OCI-LY1 (cell line): ENCODE results near the gene TAC4.

Experiments used
- H2AFZ ChIP-seq: fragments of 200-600 bp; sonication (generic), shearing (Covaris generic); 2 replicates; pipeline ENCODE4 v1.6.0; 2014; ENCODE audit warnings: antibody characterized with exemption, mild to moderate bottlenecking, low read length
- H3F3A ChIP-seq: fragments of 200-600 bp; sonication (generic), shearing (Covaris generic); 2 replicates; pipeline ENCODE4 v1.6.0; 2014; ENCODE audit warnings: mild to moderate bottlenecking, antibody characterized with exemption, low read length, moderate library complexity; ENCODE audit not compliant: insufficient read depth
- H3K27ac ChIP-seq: fragments of 200-600 bp; sonication (generic); 2 replicates; pipeline ENCODE4 v1.5.1; 2014; ENCODE audit warnings: low read length, mixed run types, mild to moderate bottlenecking, low read depth; ENCODE audit not compliant: poor library complexity, severe bottlenecking
- H3K27me3 ChIP-seq: fragments of 200-600 bp; sonication (generic); 2 replicates; pipeline ENCODE4 v1.6.0; 2014; ENCODE audit warnings: antibody characterized with exemption, mild to moderate bottlenecking, low read length, moderate library complexity; ENCODE audit not compliant: insufficient read depth
- H3K36me3 ChIP-seq: fragments of 200-600 bp; sonication (generic); 2 replicates; pipeline ENCODE4 v1.6.1; 2014; ENCODE audit warnings: mild to moderate bottlenecking, antibody characterized with exemption, low read length, moderate library complexity, mixed read lengths; ENCODE audit not compliant: insufficient read depth
- H3K4me1 ChIP-seq: fragments of 200-600 bp; sonication (generic); 2 replicates; pipeline ENCODE4 v1.5.1; 2014; ENCODE audit warnings: mild to moderate bottlenecking, low read length, moderate library complexity; ENCODE audit not compliant: insufficient read depth, severe bottlenecking
- H3K4me2 ChIP-seq: fragments of 200-600 bp; sonication (generic), shearing (Covaris generic); 2 replicates; pipeline ENCODE4 v1.6.1; 2014; ENCODE audit warnings: low read length
- H3K4me3 ChIP-seq: fragments of 200-600 bp; sonication (generic); 2 replicates; pipeline ENCODE4 v1.5.1; 2014; ENCODE audit warnings: low read length, low read depth, mild to moderate bottlenecking, mixed read lengths; ENCODE audit not compliant: poor library complexity, severe bottlenecking
- H3K79me2 ChIP-seq: fragments of 200-600 bp; shearing (Covaris generic); 2 replicates; pipeline ENCODE4 v1.6.1; 2016; ENCODE audit warnings: mixed run types, low read length, mixed read lengths; ENCODE audit not compliant: insufficient read depth
- H3K9ac ChIP-seq: fragments of 200-600 bp; sonication (generic), shearing (Covaris generic); 2 replicates; pipeline ENCODE4 v1.6.1; 2014; ENCODE audit warnings: mild to moderate bottlenecking, low read length, mixed read lengths
- H3K9me2 ChIP-seq: fragments of 200-600 bp; sonication (generic), shearing (Covaris generic); 2 replicates; pipeline ENCODE4 v1.6.1; 2014; ENCODE audit warnings: low read depth, mild to moderate bottlenecking, low read length, mixed read lengths
- H3K9me3 ChIP-seq: fragments of 200-600 bp; shearing (Covaris generic); 2 replicates; pipeline ENCODE4 v1.6.1; 2014; ENCODE audit warnings: low read length, mixed read lengths
- H4K20me1 ChIP-seq: fragments of 200-600 bp; sonication (generic), shearing (Covaris generic); 2 replicates; pipeline ENCODE4 v1.6.0; 2016; ENCODE audit warnings: mild to moderate bottlenecking, low read length; ENCODE audit not compliant: insufficient read depth
- EZH2 ChIP-seq: fragments of 200-600 bp; sonication (generic), shearing (Covaris generic); IDR thresholded peaks from 2 replicates; pipeline ENCODE4 v1.8.0; 2017; ENCODE audit warnings: borderline replicate concordance, mixed run types, mild to moderate bottlenecking, antibody characterized with exemption, low read length, moderate library complexity, mixed read lengths
- TF ChIP-seq, protein P1 (sequence below): fragments of 200-600 bp; sonication (generic), shearing (Covaris generic); IDR thresholded peaks from 2 replicates; pipeline ENCODE4 v1.5.1; 2017; ENCODE audit warnings: mild to moderate bottlenecking, antibody characterized with exemption, low read length, moderate library complexity, mixed read lengths

Gene TAC4

DNA sequence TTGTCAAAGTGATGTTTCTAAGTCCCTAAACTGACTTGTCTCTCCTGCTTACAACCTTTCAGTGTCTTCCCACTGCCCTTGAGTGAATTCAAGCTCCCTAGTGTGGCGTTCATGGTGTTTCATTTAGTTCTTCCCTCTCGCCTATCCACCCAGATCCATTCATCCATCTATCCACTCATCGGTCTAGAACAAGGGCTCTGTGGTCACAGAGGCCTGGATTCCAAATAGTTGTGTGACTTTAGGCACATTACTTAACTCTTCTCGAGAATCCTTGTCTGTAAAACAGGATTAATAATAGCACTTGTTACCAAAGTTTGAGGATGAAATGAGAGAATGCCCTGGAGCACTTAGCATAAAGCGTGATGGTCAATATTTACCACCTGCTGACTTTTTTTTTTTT lies 870 bp upstream of the TAC4 start:
- Histone ChIP-seq H3K4me2 (no peak overlapping the region), H3K27ac (no peak overlapping the region), H3K27me3 (peaks cover 13% of the 10 kb centered on the region; the same call in 1 of the 2 replicates), H3F3A (no peaks in the 10 kb centered on the region), H3K9ac (no peak overlapping the region), H3K4me1 (peaks cover 5% of the 10 kb centered on the region), H4K20me1 (no peaks in the 10 kb centered on the region), H3K9me3 (no peaks in the 10 kb centered on the region), H2AFZ (no peak overlapping the region), H3K9me2 (no peaks in the 10 kb centered on the region), H3K4me3 (no peak overlapping the region), H3K79me2 (no peaks in the 10 kb centered on the region), H3K36me3 (no peaks in the 10 kb centered on the region)
- TF ChIP-seq, protein P1, sequence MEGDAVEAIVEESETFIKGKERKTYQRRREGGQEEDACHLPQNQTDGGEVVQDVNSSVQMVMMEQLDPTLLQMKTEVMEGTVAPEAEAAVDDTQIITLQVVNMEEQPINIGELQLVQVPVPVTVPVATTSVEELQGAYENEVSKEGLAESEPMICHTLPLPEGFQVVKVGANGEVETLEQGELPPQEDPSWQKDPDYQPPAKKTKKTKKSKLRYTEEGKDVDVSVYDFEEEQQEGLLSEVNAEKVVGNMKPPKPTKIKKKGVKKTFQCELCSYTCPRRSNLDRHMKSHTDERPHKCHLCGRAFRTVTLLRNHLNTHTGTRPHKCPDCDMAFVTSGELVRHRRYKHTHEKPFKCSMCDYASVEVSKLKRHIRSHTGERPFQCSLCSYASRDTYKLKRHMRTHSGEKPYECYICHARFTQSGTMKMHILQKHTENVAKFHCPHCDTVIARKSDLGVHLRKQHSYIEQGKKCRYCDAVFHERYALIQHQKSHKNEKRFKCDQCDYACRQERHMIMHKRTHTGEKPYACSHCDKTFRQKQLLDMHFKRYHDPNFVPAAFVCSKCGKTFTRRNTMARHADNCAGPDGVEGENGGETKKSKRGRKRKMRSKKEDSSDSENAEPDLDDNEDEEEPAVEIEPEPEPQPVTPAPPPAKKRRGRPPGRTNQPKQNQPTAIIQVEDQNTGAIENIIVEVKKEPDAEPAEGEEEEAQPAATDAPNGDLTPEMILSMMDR: no peak
- TF ChIP-seq EZH2: no peak

DNA sequence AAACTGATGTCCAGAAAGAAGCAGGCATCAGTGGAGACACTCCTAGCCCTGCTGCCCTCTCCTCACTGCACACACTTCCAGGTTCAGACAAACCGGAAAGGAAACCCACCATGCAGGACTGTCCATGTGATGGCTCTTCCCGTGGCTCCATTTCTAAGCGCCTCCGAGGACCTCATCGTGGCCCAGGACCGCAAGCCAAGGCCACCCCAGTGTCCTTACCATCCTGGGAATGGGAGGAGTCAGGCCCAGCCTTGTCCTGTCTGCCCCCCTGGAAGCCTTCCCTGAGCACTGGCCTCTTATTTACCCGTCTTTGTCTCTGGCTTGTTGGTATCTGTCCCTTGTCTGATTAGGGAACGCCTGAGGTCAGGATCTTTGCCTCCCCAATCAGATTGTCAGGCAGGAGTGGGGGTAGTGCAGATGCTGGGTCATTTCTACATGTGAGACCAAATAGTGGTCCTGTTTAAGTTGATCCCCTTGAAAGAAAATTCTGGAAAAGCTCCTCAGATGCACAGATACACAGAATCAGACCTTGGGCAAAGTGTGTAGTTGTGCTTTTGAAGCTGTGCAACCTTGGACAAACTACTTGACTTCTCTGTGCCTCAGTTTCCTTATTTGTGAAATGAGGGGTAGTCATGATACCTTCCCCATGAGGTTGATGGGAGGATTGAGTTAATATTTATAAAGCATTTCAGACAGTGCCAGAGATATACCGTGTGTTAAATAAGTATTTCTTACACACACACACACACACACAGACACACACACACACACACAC lies 744 bp downstream of the TAC4 start:
- Histone ChIP-seq H3F3A (no peaks in the 10 kb centered on the region), H3K4me2 (no peak overlapping the region), H2AFZ (no peak overlapping the region), H3K27ac (no peak overlapping the region), H3K36me3 (no peaks in the 10 kb centered on the region), H3K4me3 (no peak overlapping the region), H4K20me1 (no peaks in the 10 kb centered on the region), H3K9me2 (no peaks in the 10 kb centered on the region), H3K4me1 (peaks cover 5% of the 10 kb centered on the region), H3K9ac (no peak overlapping the region), H3K27me3 (peaks cover 13% of the 10 kb centered on the region; the same call in 1 of the 2 replicates), H3K79me2 (no peaks in the 10 kb centered on the region), H3K9me3 (no peaks in the 10 kb centered on the region)
- no peak for TF ChIP-seq EZH2
- TF ChIP-seq, protein P1: no peak

DNA sequence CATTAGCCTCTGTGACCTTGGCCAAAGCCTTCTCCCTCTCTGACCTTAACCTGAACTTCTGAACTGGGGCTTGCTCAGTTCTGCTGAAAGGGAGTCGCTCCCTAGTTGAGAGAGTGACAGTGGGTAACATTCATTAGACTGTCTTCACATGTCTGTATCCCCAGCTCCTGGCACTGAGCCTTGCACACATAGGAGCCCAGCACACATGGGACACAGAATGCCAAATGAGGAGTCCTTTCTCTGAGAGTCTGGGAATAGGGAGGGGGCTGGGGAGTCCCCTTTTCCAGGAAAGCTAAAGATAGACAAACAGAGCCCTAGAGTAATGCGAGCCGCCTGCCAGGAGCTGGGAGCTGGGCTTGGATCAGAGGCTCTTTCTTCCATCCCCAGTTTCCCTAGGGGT lies 2.5 kb downstream of the TAC4 start:
- Histone ChIP-seq H3K27ac (no peak overlapping the region), H3K4me3 (no peak overlapping the region), H3K9me2 (no peaks in the 10 kb centered on the region), H3K4me2 (no peak overlapping the region), H3K79me2 (no peaks in the 10 kb centered on the region), H3K9ac (no peak overlapping the region), H3K36me3 (no peaks in the 10 kb centered on the region), H3K9me3 (no peaks in the 10 kb centered on the region), H3K27me3 (peaks cover 7% of the 10 kb centered on the region; the same call in 1 of the 2 replicates), H4K20me1 (no peaks in the 10 kb centered on the region), H3F3A (no peaks in the 10 kb centered on the region), H2AFZ (no peak overlapping the region), H3K4me1 (no peaks in the 10 kb centered on the region)
- TF ChIP-seq, protein P1: no peak
- TF ChIP-seq EZH2: no peak
